Measurements from ENCODE around the gene CD151.

Gene CD151

DNA sequence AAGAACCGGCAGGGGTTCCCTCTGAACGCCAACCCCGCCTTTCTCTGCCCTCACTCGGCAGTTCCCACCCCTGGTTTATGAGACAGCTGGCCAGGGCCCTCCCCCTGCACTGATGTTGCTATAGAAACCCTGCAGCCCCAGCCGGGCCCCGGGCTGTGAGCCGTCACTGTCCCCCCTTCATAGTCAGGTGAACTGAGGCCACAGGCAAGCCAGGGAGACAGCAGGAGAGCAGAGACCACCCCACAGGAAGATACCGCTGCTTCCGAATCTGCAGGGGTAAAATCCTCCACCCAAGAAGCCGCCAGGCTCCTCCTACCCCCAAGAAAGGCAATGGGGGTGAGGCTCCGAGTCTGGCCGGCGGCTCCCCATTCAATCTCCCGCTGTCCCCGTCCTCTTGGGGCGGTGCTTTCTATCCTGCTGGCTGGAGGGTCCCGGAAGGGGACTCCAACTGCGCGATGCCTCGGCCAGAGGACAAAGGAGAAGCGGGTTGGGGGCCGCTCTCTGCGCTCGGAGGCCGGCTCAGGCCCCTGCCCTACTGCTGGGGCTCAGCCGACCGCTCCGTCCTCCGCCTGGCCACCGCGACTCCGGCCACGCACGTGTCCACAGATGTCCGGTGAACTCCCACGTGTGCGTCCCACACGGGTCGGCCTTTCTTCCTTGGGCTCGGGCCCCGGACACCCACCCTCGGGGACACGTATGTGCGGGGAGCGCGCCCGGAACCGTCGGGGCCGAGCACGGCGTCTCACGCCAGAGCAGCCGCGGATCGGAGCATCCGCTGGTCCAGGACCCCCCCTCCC lies 35.3 kb upstream of the CD151 start:
- peak; percentile 56 to 72 for DNase-seq (ENCODE audit: low read depth in 2 of 2)

DNA sequence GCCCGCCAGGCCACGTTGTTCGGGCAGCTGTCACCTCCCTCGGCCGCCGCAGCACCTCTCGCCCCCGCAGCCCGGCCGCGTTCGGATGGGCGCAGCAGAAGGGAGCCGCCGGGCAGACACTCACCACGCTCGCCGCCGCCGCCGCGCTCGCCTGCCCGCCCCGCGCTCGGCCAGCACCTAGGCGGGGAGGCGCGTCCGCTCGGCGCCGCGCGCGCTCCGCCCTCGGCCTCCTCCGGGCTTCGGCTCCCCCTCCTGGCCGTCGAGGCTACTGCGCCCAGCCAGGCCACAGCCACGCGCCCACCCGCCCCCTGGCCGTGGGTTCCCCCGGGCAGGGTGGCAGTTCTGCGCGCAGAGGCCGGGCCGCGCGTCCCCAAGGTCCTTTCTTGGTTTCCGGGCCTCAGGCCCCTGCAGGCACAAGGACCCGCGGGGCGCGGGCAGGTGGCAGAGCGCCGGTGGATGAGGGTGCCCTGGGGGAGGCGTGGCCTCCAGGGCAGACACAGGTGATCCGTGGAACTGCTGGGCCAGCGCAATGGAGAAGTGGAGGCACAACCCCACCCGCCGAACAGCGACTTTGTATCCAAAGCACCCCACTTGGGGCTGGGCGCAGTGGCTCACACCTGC lies 34.5 kb upstream of the CD151 start, which contains the start of gene SLC25A22:
Gene SLC25A22, minus strand, starts transcription at position 189 of the 621 bp plus-strand sequence. CDS start 3,275 bp downstream, outside the sequence.
- peak; percentile 80 to 82 for DNase-seq (ENCODE audit: low read depth in 2 of 2)

DNA sequence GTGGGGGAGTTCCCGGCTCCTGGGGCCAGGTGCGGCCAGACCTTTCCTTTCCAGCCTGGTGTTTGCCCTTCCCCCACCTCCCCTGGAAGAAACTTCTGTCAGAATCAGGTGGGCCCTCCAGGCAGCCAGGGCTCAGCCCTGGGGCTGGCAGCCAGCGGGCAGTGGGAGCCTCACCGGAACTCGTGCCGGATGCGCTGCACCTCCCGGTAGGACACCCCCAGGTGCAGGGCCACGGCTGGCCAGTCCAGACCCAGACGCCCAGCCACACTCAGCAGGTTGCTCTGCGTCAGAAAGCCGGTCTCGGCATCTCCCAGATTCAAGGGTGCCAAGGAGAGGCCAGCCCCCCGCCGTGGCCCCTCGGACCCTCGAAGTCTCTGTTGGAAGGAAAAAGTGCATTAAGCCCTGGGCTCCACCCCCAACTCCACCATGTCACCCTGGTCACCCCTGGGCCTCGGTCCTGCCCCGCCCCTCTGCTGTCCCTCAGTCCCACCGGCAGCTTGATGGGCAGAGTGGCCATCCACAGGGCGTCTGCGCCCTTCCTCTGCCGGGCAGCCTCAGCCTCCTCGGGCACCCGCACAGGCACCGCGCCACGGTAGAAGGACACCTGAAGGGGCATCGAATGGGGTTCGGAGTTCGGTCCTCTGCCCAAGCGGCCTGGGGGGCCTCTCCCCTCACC lies 33.0 kb upstream of the CD151 start:
- no peak for DNase-seq (ENCODE audit: low read depth in 2 of 2)

DNA sequence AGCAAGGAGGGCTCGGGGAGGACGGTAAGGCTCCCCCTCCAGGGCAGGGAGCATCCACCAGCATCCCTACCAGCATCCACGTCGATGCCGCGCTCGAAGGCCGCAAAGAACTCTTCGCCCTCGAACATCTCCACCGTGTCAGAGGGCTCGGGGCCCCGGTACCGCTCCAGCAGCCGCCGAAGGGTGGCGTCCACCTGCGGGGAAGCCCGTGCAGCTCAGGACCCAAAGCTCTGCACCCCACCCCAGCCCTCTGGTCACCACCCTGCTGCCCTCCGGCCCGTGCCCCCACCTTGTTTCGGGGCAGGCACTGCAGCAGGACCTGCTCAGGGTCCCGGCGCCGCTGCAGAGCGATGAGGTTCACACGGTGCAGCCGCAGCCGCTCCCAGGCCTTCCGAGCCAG lies 32.3 kb upstream of the CD151 start:
- DNase-seq (ENCODE audit: low read depth in 2 of 2), result no peak

DNA sequence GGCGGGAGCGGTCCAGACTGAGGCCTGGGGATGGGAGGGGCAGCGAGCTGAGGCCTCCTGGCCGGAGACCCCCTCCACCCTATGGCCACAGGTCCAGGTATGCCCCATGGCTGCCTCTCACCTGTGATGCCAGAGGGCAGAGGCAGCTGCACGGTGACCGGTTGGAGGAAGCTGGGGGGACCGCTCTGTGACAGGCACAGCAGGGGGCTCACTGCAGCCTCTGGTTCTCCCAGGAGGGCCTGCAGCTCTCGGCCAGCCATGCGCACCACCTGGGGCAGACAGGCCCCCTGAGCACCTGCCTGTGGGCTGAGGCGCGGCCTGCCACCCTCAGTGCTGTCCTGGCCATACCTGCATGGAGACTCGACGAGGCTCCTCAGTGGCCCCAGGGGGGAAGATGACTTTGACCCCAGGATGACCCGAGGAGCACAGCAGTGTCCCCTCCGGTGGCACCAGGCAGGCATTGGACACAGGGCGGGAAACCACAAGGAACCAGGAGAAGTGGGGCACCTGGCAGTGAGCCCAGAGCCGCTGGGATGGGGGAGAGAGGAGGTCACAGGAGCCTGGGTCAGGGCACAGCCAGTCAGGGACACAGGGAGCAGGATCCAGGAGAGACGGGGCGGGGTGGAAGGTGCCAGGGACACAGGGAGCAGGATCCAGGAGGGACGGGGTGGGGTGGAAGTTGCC lies 31.5 kb upstream of the CD151 start:
- DNase-seq (ENCODE audit: low read depth in 2 of 2), result no peak

DNA sequence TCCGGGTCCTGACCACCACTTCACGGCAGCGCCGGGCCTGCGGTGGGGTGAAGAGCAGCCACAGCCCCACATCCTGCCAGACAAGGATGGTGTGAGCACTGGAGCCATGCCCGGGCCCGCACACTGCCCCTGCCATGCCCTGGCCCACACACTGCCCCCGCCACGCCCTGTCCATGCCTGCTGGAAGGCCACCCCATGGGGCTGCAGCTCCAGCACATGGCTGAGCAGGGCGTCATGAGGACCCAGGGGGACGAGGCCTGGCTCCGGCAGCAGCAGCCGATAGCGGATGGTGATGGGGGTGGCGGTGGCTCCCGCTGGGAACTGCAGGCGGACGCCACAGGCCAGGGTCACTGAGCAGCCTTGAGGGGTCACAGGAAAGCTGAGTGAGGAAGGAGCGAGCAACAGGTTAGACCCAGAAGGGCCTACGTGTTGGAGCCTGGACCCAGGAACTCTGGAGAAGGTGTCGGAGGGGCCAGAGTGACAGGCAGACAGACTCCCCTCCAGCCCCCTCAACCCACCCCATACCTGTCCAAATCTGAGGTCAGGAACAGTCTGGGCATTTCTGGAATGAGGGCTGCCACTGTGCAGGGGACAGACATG lies 30.6 kb upstream of the CD151 start:
- no peak for DNase-seq (ENCODE audit: low read depth in 2 of 2)

DNA sequence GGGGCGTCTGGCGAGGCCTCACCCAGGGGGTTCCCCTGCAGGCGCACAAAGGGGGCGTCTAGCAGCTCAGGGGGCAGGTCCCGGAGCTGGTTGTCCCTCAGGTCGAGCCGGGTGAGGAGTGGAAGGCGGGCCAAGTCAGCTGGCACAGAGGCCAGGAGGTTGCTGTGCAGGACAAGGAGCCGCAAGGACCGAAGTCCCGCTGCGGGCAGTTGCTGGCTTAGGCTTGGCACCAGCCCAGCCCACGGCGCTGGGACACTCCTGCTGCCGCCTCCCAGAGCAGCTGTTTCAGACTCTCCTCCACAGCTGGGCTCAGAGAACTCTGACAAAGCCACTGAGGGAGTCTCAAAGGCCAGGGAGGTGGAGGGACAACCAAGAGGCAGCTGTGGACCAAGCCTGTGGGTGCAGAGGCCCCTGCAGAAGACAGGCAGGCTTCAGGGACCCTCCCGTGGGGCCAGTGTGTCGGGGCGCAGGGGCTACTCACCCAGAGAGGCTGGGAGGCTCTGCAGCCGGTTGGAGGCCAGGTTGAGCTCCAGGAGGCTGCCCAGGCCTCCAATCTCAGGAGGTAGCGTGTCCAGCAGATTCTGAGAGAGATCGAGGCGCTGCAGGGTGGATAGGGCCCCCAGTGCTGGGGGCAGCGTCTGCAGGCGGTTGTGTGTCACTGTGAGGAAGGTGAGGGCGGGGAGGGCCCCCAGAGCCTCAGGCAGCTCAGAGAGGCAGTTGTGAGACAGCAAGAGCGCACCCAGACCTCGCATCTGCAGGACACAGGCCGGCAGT lies 29.9 kb upstream of the CD151 start:
- no peak for DNase-seq (ENCODE audit: low read depth in 2 of 2)

DNA sequence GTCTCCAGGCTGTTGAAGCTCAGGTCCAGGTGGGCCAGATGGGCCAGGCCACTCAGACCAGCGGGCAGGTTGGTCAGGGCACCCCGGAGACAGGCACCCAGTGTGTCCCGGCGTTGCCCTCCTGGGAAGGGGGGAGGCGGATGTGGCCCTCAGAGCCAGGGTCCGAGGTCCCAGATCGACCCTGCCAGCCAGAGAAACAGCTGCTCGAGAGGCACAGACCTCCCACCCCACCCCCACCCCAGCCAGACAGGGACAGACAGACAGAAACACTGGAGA lies 29.3 kb upstream of the CD151 start:
- DNase-seq (ENCODE audit: low read depth in 2 of 2), result no peak

DNA sequence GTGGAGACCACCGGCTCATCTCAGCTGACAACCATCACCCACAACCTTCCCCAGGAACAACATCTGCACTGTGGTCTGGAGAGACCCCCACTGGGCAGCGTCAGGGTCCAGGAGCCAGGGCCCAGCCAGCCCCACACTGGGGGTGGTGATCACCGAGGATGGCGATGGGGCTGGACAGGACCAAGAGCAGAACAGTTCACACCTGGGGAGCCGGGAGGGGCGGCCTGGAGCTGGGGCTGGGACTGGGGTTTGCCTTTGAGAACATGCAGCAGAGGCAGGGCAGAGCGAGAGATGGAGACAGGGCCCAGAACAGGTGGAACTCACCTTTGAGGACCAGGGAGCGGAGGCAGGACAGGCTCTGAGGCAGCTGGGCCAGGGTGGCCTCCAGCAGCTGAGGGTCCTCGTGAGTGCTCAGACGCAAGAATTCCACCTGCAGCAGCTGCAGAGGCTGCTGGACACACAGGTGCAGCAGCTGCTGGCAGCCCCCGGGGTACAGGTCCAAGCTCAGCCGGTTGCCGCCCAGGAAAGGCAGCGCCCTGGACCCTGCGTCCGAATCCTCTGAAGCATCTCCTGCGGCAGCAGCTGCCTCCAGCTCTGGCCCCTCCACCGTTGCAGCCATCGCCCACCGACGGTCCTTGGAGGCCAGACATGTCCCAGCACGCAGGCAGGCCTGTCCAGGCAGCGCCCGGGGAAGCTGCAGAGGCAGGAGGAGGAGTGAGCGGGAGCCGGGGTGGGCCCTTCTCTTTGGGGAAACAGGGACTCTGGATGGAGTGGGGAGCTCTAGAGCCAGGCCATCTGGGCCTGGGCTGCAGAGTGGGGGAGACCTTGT lies 28.8 kb upstream of the CD151 start:
- no peak for DNase-seq (ENCODE audit: low read depth in 2 of 2)

DNA sequence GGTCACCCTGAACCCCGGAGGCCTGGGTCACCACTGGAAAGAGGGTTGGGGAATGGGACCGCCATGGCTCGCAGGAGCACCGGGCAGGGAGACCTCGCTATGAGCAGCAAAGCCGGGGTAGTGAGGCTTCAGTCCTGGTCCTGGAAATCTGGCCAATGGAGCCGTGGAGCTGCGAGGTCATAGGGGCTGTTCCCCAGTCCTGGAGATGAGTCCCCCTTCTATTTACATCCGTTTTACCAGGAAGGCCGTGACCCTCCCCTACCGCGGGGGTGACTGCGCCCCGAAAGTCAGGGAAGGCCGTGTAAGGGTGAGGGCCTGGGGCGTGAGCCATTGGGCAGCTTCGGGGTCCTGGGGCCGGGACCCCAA lies 28.2 kb upstream of the CD151 start:
- DNase-seq (ENCODE audit: low read depth in 2 of 2), result no peak

DNA sequence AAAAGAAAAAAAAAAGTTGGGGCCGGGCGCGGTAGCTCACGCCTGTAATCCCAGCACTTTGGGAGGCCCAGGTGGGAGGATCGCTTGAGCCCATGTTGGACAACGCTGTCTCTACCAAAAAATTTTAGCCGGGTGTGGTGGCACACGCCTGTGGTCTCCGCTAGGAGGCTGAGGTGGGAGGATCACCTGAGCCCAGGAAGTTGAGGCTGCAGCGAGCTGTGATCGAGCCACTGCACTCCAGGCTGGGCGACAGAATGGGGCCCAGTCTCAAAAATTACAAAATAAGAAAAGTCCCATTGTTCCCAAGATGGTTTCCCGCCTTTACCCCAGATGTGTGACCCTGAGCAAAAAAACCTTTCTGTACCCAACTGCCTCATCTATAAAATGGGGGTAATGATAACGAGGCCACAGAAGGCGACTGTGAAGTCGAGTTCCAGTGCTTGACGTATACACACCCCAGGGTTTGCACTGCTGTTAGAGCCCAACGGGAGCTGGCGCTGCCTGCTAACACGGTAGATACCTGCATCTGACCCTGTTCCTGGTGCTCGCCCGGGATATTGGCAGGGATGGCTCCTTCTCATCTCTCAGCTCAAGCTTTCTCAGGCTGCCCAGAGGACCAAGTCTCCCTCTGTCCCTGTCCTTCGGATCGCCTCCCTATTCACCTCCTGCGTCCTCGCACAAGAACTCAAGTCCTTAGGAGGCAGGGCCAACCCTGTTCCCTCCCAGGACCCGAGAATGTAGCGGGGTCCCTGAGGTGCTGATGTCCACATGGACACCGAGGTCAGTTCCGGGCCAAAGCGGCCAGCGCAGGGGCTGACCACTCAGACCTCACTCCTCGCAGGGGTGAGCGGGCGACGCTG lies 24.1 kb upstream of the CD151 start:
- no peak for DNase-seq (ENCODE audit: low read depth in 2 of 2)

DNA sequence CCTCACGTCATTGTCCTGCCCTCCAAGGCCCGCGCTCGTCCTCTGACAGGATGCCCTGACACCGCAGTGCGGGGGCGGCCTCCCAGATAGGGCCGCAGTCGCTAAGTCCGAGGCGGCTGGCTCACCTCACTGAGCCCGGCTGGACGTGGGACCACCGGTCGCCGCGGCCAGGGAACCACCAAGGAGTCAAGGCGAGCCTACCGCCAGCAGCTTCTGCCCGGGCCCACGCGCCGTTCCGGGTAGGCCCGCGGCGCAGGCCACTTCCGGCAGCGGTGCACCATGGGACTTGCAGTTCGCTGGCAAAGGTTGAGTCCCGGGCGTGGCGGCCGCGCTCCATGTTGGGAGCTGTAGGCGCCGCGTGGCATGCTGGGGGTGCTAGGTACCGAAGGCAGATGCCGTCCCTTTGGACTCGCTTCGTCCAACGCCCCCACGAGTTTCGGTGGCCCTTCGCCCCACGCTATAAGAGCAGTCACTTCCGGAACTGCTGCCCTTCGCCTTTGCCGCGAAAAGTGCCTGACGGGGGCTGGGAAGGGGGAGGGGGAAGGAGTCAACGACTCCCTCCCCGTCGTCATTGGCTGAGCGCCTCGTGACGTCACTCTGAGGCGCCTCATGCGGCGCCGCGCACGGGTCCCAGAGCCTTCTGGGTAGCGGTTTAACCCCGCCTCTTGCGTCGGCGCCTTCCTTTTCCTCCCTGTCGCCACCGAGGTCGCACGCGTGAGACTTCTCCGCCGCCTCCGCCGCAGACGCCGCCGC lies 23.3 kb upstream of the CD151 start, which contains the start of gene RPLP2:
Gene RPLP2, plus strand, starts transcription at position 681 of the 753 bp plus-strand sequence. CDS start 268 bp downstream, outside the sequence.
- peak; percentile 94 to 97 for DNase-seq (ENCODE audit: low read depth in 2 of 2)

DNA sequence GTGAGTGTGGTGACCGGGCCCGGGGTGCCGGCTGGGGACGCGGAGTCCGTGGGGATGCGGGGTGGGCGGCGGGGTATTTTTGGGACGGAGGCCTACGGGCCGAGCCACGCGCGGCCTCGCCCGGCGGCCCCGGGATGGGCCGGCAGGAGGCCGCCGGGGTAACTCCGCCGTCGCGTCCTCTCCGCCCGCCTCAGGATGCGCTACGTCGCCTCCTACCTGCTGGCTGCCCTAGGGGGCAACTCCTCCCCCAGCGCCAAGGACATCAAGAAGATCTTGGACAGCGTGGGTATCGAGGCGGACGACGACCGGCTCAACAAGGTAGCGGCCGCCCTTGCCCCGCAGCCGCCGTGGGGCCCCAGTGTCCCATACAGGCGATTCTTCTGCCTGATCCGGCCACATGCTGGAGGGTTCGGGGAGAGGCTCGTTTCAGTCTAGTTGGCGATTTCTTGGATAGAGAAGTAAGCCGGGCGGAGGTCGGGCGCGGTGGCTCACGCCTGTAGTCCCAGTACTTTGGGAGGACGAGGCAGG lies 22.6 kb upstream of the CD151 start:
- no peak for DNase-seq (ENCODE audit: low read depth in 2 of 2)

DNA sequence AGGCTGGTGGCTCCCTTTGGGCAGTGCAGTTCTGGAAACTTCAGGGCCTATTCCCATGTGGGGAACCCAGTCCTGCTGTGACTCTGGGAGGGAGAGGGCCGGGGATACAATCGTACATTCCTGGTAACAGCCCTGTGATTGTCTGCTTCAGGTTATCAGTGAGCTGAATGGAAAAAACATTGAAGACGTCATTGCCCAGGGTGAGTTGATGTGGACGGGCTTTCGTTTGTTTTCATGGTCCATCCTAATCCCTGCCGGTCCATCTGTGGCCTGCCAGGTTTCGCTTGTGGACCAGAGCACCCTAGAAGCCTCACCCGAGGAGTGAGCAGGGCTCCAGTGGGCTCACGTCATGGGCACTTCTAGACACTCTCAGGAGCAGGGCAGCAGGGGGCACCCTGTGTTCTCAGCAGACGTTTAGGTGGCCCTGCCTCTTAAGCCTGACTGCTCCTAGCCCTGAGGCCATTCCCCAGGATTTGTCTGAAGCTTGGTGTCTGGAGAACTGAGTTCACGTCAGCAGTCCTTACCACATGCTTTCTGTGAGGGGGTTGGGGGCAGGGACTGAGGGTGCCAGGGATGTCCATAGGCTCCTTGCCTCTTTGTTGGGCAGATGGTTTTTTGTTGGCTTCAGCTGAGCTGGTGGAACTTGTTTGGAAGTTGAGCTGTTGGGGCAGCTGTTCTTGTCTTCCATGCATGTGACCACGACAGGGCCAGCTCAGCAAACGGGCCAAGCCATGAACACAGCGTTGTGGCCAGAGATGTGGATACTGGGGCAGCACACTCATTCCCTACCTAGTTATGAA lies 21.1 kb upstream of the CD151 start:
- DNase-seq (ENCODE audit: low read depth in 2 of 2), result no peak

DNA sequence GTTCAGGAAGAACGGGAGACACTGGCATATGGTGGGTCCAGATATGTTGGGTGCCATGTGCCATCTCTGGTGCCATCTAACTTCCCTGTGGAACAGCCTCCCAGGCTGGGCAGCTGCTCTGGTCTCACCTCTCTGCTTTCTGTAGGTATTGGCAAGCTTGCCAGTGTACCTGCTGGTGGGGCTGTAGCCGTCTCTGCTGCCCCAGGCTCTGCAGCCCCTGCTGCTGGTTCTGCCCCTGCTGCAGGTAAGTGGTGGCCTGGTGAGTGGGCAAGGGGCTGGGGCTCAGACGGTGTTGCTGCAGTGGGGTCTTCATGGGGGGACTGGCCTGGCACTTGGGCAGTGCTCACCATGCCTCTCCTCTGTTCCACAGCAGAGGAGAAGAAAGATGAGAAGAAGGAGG lies 20.4 kb upstream of the CD151 start:
- no peak for DNase-seq (ENCODE audit: low read depth in 2 of 2)

DNA sequence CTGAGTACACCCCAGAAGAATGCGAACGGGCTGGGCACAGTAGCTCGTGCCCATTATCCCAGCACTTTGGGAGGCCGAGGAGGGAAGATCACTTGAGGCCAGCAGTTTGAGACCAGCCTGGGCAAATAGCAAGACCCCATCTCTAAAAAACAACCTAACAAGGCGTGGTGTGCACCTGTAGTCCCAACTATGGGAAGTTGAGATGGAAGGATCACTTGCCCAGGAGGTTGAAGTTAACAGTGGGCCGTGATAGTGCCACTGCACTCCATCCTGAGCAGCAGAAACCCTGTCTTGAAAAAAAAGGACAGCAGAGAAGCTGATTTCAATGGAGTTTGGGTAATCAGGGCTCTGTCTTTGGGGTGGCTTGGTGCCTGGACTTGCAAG lies 19.7 kb upstream of the CD151 start:
- no peak for DNase-seq (ENCODE audit: low read depth in 2 of 2)

DNA sequence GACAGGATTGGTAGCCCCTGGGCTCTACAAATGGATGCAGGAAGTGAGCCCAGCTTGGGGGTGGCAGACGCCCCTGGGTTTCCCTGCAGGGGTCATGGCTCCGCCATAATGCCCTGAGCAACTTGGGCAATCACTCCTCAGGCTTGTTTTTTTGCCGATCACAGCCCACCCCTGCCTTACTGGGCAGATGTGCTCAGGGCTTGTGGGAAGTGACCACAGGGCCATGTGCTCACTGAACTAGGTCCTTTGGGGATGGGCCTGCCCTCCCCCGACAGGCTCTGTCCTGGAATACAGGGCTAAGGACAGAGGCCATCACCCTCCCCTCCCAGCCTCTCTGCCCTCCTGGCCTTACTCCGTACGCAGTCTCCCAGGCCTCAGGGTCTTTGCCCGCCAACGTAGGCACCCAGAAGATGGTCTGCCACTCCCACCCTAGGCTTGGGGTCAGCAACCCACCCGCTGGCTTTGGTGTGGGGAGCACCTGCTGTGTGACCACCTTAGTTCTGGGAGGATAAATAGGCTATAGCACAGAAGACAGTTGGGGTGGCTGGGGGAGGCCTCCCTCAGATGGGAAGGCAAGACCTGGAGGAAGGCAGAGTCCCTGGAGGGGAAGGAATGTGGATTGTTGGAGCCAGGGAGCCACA lies 19.2 kb upstream of the CD151 start:
- no peak for DNase-seq (ENCODE audit: low read depth in 2 of 2)
